ENCODE data around the gene ARAF. TPM values are rescaled to one million over a fixed set of nuclear protein-coding genes. Genes with fewer than 3 reads are reported as not detected.

The ARAF gene
- total and polyA plus RNA-seq, 2 of the 8 experiments (the other 6 are each of a cell fraction or from before 2014, with no cell fraction given): 39.0 to 45.2 TPM

DNA sequence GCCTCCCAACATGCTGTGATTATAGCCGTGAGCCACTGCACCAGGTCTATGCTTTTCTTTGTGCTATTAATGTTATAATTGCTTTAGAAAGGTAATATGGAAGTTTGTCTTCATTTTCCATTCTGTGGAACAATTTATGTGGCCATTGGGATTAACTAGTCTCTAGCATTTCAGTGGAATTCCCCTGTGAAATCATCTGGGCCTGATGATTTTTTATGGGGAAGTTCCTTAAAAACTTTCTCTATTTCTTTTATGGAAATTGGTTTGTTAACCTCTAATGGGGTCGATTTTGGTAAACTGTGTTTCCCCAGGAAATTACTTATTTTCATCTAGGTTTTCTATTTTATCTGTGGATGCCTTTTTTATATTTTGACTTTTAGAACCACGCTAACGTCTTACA lies 32.5 kb downstream of the ARAF start (continued):
- TF ChIP-seq RNF2 (IDR thresholded peaks at IDR 0.05; ENCODE audit: borderline replicate concordance, low read depth, low read length, missing control alignments, poor library complexity, severe bottlenecking) (no peak), GTF2F1 (IDR thresholded peaks at IDR 0.05; ENCODE audit: borderline replicate concordance, low read depth, low read length) (no peak), HDAC6 (IDR thresholded peaks at IDR 0.05; ENCODE audit: low read depth, low read length) (no peak), SP4 (IDR thresholded peaks at IDR 0.05; ENCODE audit: low read length) (no peak)
- TF ChIP-seq, protein P1, sequence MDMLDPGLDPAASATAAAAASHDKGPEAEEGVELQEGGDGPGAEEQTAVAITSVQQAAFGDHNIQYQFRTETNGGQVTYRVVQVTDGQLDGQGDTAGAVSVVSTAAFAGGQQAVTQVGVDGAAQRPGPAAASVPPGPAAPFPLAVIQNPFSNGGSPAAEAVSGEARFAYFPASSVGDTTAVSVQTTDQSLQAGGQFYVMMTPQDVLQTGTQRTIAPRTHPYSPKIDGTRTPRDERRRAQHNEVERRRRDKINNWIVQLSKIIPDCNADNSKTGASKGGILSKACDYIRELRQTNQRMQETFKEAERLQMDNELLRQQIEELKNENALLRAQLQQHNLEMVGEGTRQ (IDR thresholded peaks at IDR 0.05; ENCODE audit: low read length): no peak

All from H1 (cell line).